Right kidney (tissue), 1 donor: ENCODE data around the gene KCNN3.
A peak's percentile ranks its signal among the peaks of the same experiment; 100 is the strongest.
"Not testable (repeated sequence)": the region's sequence is repeated elsewhere in the genome, so short reads cannot be mapped to it uniquely, and the experiment has no call there.

Experiments used
- DNase-seq: peaks from one replicate; pipeline ENCODE4 v3.0.0-alpha.2; 2016

KCNN3 gene

GRCh38 chr1:154698320-154699096, 171.6 kb downstream of the KCNN3 start:
- DNase-seq: no peak

GRCh38 chr1:154697710-154698109, 172.4 kb downstream of the KCNN3 start:
- no peak for DNase-seq

- DNase-seq: no peak
Measured at GRCh38 chr1:154696456-154696855, 173.6 kb downstream of the KCNN3 start.

GRCh38 chr1:154695985-154696384, 174.1 kb downstream of the KCNN3 start:
- DNase-seq: no peak

GRCh38 chr1:154694995-154695394, 175.1 kb downstream of the KCNN3 start:
- DNase-seq: no peak

GRCh38 chr1:154689083-154689482, 181.0 kb downstream of the KCNN3 start:
- DNase-seq: no peak

GRCh38 chr1:154686507-154686906, 183.6 kb downstream of the KCNN3 start:
- DNase-seq: no peak

GRCh38 chr1:154683820-154684219, 186.3 kb downstream of the KCNN3 start:
- no peak for DNase-seq

- DNase-seq: no peak
Measured at GRCh38 chr1:154682254-154682653, 187.8 kb downstream of the KCNN3 start.

GRCh38 chr1:154677844-154678243, 192.2 kb downstream of the KCNN3 start:
- not testable (repeated sequence) for DNase-seq

GRCh38 chr1:154676847-154677246, 193.2 kb downstream of the KCNN3 start:
- not testable (repeated sequence) for DNase-seq

- not testable (repeated sequence) for DNase-seq
Measured at GRCh38 chr1:154674456-154674855, 195.6 kb downstream of the KCNN3 start.

GRCh38 chr1:154672245-154672644, 197.8 kb downstream of the KCNN3 start:
- not testable (repeated sequence) for DNase-seq

GRCh38 chr1:154671412-154671811, 198.7 kb downstream of the KCNN3 start:
- not testable (repeated sequence) for DNase-seq

GRCh38 chr1:154670310-154671270, 199.5 kb downstream of the KCNN3 start:
- not testable (repeated sequence) for DNase-seq

- peak; percentile 51 for DNase-seq
Measured at GRCh38 chr1:154669464-154670282, 200.4 kb downstream of the KCNN3 start.

GRCh38 chr1:154666051-154666790, 203.9 kb downstream of the KCNN3 start:
- no peak for DNase-seq

GRCh38 chr1:154664331-154665002, 205.6 kb downstream of the KCNN3 start:
- no peak for DNase-seq

- DNase-seq: no peak
Measured at GRCh38 chr1:154663471-154664060, 206.5 kb downstream of the KCNN3 start.

GRCh38 chr1:154661110-154661509, 209.0 kb downstream of the KCNN3 start:
- no peak for DNase-seq
